HepG2 (cell line): ENCODE results near the gene SUN5. TPM values are rescaled to one million over a fixed set of nuclear protein-coding genes. Genes with fewer than 3 reads are reported as not detected.

Experiments
- CBX5 ChIP-seq: sonication (generic); formaldehyde crosslinking; IDR thresholded peaks from 2 replicates; pipeline ENCODE4 v1.4.0; 2020; ENCODE audit warnings: missing genetic modification reagents, borderline replicate concordance
- CREB1 ChIP-seq, 2 experiments: fragments of 450-650 bp in 1 of 2; IDR thresholded peaks; 2 replicates each; pipeline ENCODE4 v1.6.1; 2016 to 2017; ENCODE audit warnings: control low read depth in 1 of 2, mild to moderate bottlenecking in 1 of 2, missing compliant biosample characterization in 1 of 2, missing genetic modification characterization in 1 of 2
- HOXA7 ChIP-seq: sonication (generic); formaldehyde crosslinking; IDR thresholded peaks from 2 replicates; pipeline ENCODE4 v1.8.1; 2022; ENCODE audit warnings: mild to moderate bottlenecking, missing genetic modification reagents, moderate library complexity
- ZNF563 ChIP-seq: sonication (generic); formaldehyde crosslinking; IDR thresholded peaks from 2 replicates; pipeline ENCODE4 v1.8.0; 2022; ENCODE audit warnings: mild to moderate bottlenecking, moderate library complexity, missing genetic modification reagents
- polyA plus RNA-seq, 8 experiments: library from polyadenylated mRNA; depleted of rRNA in 3 of 8; stranded (reverse) in 7 of 8; unstranded in 1 of 8; fragments of >200 nt; fragmentation: Illumina TruSeq in 4 of 8; extraction: Trizol in 4 of 8; gene quantifications; 2 replicates each; pipeline versions ENCODE4 v1.2.1 to v1.2.3, GENCODE V29; 2011 to 2016; ENCODE audit warnings: low read depth in 4 of 8, missing spikeins in 1 of 8, mixed read lengths in 1 of 8; ENCODE audit not compliant: insufficient read depth in 1 of 8
- total RNA-seq, 5 experiments: library from RNA; depleted of rRNA; stranded (reverse); fragments of >200 nt; fragmentation: Illumina TruSeq; extraction: Trizol; gene quantifications; 2 replicates each; pipeline ENCODE4 v1.2.3, GENCODE V29; 2016; ENCODE audit warnings: low read depth in 1 of 5
- TF ChIP-seq, protein P1 (sequence below): sonication (generic); formaldehyde crosslinking; IDR thresholded peaks from 2 replicates; pipeline ENCODE4 v1.5.0; 2020; ENCODE audit warnings: missing genetic modification reagents, mild to moderate bottlenecking, borderline replicate concordance
- TF ChIP-seq, protein P2 (sequence below): sonication (generic); formaldehyde crosslinking; IDR thresholded peaks from 2 replicates; pipeline ENCODE4 v1.5.0; 2020; ENCODE audit warnings: mild to moderate bottlenecking, missing genetic modification reagents
- TF ChIP-seq, protein P3 (sequence below): fragments of 450-650 bp; IDR thresholded peaks from 2 replicates; pipeline ENCODE4 v1.6.1; 2016
- TF ChIP-seq, protein P4 (sequence below): sonication (generic); formaldehyde crosslinking; IDR thresholded peaks from 2 replicates; pipeline ENCODE4 v1.4.0; 2020; ENCODE audit warnings: mild to moderate bottlenecking, missing genetic modification reagents
- TF ChIP-seq, protein P5 (sequence below): IDR thresholded peaks from 2 replicates; pipeline ENCODE4 v1.6.1; 2016; ENCODE audit warnings: missing compliant biosample characterization, missing genetic modification reagents, borderline replicate concordance
- TF ChIP-seq, protein P6 (sequence below): IDR thresholded peaks from 2 replicates; pipeline ENCODE4 v1.6.1; 2016; ENCODE audit warnings: missing genetic modification reagents, missing compliant biosample characterization

The SUN5 gene
- total and polyA plus RNA-seq, 2 of the 13 experiments (the other 11 are each of a cell fraction or from before 2014, with no cell fraction given): not detected

DNA sequence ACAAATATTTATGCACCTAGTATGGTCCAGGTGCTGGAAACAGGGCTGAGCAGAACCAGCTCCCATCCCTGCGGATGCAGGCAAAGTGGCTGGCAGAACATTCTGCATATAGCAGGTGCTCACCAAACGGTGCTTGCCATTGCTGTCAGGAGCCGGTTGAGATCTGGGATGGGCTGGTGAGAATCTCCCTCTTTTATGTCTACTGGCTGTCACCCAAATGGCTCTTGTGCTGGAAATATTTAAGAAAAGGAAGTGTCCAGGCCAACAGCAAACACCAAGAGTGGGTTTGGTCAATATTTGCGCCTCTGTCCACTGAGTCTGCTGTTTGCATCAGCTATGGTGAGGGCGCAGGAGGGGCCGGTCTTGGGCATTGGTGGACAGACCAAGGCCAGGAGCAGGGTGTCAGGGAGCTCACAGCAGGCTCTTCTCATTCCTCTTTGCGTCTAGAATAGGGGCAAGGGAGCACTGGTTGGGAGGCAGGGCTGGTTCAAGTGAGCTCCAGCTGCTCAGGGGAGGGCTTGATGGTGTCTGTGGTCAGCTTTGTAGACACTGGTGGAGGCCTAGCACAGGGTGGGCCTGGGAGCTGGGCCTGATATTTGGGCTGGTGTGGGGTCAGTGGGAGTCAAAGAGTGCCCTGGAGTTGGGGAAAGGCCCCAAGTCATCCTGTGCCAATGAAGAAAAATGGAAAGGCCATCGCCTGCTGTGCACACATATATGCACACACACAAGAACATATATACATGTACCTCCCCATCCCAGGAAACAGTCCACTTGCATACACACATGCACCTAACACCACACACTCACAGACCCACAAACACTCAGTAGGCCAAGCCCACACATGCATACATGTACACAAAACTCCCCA lies 1.9 kb upstream of the SUN5 start (continued):
- TF ChIP-seq, protein P1, sequence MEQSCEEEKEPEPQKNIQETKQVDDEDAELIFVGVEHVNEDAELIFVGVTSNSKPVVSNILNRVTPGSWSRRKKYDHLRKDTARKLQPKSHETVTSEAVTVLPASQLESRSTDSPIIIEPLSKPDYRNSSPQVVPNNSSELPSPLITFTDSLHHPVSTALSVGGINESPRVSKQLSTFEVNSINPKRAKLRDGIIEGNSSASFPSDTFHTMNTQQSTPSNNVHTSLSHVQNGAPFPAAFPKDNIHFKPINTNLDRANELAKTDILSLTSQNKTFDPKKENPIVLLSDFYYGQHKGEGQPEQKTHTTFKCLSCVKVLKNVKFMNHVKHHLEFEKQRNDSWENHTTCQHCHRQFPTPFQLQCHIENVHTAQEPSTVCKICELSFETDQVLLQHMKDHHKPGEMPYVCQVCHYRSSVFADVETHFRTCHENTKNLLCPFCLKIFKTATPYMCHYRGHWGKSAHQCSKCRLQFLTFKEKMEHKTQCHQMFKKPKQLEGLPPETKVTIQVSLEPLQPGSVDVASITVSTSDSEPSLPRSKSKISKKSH (CRISPR knock-in tag): peak; percentile 85; the same call in 1 of the 2 replicates
- TF ChIP-seq, protein P2, sequence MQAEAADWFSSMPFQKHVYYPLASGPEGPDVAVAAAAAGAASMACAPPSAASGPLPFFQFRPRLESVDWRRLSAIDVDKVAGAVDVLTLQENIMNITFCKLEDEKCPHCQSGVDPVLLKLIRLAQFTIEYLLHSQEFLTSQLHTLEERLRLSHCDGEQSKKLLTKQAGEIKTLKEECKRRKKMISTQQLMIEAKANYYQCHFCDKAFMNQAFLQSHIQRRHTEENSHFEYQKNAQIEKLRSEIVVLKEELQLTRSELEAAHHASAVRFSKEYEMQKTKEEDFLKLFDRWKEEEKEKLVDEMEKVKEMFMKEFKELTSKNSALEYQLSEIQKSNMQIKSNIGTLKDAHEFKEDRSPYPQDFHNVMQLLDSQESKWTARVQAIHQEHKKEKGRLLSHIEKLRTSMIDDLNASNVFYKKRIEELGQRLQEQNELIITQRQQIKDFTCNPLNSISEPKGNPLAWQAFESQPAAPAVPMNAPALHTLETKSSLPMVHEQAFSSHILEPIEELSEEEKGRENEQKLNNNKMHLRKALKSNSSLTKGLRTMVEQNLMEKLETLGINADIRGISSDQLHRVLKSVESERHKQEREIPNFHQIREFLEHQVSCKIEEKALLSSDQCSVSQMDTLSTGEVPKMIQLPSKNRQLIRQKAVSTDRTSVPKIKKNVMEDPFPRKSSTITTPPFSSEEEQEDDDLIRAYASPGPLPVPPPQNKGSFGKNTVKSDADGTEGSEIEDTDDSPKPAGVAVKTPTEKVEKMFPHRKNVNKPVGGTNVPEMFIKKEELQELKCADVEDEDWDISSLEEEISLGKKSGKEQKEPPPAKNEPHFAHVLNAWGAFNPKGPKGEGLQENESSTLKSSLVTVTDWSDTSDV: peak; percentile 87; the same call in 1 of the 2 replicates
- TF ChIP-seq, protein P3, sequence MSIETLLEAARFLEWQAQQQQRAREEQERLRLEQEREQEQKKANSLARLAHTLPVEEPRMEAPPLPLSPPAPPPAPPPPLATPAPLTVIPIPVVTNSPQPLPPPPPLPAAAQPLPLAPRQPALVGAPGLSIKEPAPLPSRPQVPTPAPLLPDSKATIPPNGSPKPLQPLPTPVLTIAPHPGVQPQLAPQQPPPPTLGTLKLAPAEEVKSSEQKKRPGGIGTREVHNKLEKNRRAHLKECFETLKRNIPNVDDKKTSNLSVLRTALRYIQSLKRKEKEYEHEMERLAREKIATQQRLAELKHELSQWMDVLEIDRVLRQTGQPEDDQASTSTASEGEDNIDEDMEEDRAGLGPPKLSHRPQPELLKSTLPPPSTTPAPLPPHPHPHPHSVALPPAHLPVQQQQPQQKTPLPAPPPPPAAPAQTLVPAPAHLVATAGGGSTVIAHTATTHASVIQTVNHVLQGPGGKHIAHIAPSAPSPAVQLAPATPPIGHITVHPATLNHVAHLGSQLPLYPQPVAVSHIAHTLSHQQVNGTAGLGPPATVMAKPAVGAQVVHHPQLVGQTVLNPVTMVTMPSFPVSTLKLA: no peak
- TF ChIP-seq CBX5 (peak; percentile 99), HOXA7 (0 out of 2 replicates have a peak, but pooled peaks have one; percentile 15), ZNF563 (CRISPR knock-in tag) (peak; percentile 83; the same call in 1 of the 2 replicates), CREB1 (IDR thresholded peaks at IDR 0.05) (no peak), CREB1 (CRISPR knock-in tag; IDR thresholded peaks at IDR 0.05) (no peak)
- TF ChIP-seq, protein P4, sequence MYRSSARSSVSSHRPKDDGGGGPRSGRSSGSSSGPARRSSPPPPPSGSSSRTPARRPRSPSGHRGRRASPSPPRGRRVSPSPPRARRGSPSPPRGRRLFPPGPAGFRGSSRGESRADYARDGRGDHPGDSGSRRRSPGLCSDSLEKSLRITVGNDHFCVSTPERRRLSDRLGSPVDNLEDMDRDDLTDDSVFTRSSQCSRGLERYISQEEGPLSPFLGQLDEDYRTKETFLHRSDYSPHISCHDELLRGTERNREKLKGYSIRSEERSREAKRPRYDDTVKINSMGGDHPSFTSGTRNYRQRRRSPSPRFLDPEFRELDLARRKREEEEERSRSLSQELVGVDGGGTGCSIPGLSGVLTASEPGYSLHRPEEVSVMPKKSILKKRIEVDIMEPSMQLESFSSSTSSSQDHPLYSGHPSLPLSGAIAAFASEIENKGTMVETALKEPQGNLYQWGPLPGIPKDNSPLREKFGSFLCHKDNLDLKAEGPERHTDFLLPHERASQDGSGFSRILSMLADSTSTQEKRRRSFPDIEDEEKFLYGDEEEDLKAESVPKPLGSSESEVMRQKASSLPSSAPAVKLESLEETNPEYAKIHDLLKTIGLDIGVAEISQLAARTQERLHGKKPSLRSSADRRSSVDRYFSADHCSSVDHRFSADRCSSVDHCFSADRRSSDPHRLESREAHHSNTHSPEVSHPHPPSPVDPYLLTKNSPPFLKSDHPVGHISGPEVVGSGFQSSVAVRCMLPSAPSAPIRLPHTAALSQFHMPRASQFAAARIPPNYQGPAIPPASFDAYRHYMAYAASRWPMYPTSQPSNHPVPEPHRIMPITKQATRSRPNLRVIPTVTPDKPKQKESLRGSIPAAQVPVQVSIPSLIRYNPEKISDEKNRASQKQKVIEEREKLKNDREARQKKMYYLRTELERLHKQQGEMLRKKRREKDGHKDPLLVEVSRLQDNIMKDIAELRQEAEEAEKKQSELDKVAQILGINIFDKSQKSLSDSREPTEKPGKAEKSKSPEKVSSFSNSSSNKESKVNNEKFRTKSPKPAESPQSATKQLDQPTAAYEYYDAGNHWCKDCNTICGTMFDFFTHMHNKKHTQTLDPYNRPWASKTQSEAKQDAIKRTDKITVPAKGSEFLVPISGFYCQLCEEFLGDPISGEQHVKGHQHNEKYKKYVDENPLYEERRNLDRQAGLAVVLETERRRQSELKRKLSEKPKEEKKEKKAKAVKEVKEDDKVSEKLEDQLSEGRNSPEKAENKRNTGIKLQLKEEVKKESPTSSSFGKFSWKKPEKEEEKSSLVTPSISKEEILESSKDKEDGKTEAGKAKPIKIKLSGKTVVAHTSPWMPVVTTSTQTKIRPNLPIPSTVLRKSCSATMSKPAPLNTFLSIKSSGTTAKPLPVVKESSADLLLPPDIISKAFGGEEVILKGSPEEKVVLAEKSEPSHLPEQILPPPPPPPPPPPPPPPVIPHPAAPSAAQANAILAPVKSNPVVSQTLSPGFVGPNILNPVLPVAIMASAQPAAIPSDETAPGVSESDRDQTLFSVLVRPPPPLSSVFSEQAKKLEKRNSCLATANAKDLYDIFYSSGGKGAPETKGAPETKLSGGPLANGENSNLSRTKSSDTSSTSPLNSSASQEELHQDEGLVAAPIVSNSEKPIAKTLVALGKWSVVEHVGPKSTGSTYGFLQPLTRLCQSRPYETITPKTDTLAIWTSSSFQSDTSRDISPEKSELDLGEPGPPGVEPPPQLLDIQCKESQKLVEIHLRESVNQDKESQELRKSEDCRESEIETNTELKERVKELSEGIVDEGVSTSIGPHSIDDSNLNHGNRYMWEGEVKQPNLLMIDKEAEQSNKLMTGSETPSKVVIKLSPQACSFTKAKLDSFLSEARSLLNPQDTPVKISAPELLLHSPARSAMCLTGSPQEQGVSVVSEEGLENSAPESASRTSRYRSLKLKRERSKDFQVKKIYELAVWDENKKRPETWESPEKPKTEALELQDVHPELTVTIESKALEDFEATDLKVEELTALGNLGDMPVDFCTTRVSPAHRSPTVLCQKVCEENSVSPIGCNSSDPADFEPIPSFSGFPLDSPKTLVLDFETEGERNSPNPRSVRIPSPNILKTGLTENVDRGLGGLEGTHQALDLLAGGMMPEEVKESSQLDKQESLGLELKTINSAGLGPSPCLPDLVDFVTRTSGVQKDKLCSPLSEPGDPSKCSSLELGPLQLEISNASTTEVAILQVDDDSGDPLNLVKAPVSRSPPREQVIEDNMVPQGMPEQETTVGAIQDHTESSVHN: peak; percentile 81; the same call in 1 of the 2 replicates
- TF ChIP-seq, protein P5, sequence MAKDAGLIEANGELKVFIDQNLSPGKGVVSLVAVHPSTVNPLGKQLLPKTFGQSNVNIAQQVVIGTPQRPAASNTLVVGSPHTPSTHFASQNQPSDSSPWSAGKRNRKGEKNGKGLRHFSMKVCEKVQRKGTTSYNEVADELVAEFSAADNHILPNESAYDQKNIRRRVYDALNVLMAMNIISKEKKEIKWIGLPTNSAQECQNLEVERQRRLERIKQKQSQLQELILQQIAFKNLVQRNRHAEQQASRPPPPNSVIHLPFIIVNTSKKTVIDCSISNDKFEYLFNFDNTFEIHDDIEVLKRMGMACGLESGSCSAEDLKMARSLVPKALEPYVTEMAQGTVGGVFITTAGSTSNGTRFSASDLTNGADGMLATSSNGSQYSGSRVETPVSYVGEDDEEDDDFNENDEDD: peak; percentile 43; the same call in 1 of the 2 replicates
- TF ChIP-seq, protein P6, sequence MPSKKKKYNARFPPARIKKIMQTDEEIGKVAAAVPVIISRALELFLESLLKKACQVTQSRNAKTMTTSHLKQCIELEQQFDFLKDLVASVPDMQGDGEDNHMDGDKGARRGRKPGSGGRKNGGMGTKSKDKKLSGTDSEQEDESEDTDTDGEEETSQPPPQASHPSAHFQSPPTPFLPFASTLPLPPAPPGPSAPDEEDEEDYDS (CRISPR knock-in tag): peak; percentile 95
